A549 (cell line): ENCODE data around the gene SETMAR. TPM values are rescaled to one million over a fixed set of nuclear protein-coding genes. Genes with fewer than 3 reads are reported as not detected.

Experiments used
- ATAC-seq, 2 experiments: fragments of 200-7000 bp in 1 of 2; fragments of >200 bp in 1 of 2; cut with Nextera tagmentation in 1 of 2; cut with Tn5 transposase in 1 of 2; 3 replicates each; pipeline versions ENCODE4 v1.8.0 to v1.9.1; 2018 to 2020; ENCODE audit warnings: mild to moderate bottlenecking in 1 of 2, moderate library complexity in 1 of 2
- CTCF ChIA-PET: fragments of 300-600 bp; sonication (Branson Sonifier 250); formaldehyde crosslinking; extraction: SDS; loops from one replicate; lab custom pipeline; 2021; ENCODE audit warnings: antibody characterized with exemption, inconsistent platforms; lab: Yijun Ruan, JAX
- POLR2A ChIA-PET: fragments of 350-600 bp; formaldehyde crosslinking; extraction: SDS; loops from one replicate; lab custom pipeline; 2021; ENCODE audit warnings: antibody characterized with exemption, inconsistent platforms; lab: Yijun Ruan, JAX
- DNase-seq, 2 experiments: peaks; one replicate each; pipeline versions ENCODE4 v3.0.0 to v3.0.0-alpha.2; 2011 to 2016; ENCODE audit warnings: low read depth in 1 of 2, low spot score in 1 of 2
- FAIRE-seq: peaks from 2 replicates; lab custom pipeline; 2011; peaks lifted over from hg19 to GRCh38; lab: Jason Lieb, UNC
- H3K27ac ChIP-seq, 2 experiments: fragments of >200 bp; sonication (Bioruptor Twin); formaldehyde crosslinking; 3 replicates each; pipeline ENCODE4 v1.5.1; 2016 to 2017
- H3K4me1 ChIP-seq: fragments of >200 bp; sonication (Bioruptor Twin); formaldehyde crosslinking; 3 replicates; pipeline ENCODE4 v1.6.1; 2016
- H3K4me2 ChIP-seq: fragments of >200 bp; sonication (Bioruptor Twin); formaldehyde crosslinking; 3 replicates; pipeline ENCODE4 v1.6.1; 2016
- H3K4me3 ChIP-seq: fragments of >200 bp; sonication (Bioruptor Twin); formaldehyde crosslinking; 3 replicates; pipeline ENCODE4 v1.5.1; 2016
- H3K9me3 ChIP-seq: fragments of >200 bp; sonication (Bioruptor Twin); formaldehyde crosslinking; 3 replicates; pipeline ENCODE4 v1.6.1; 2016
- BCL3 ChIP-seq: fragments of >200 bp; sonication (Bioruptor Twin); formaldehyde crosslinking; IDR thresholded peaks from 3 replicates; pipeline ENCODE4 v1.6.1; 2016
- BHLHE40 ChIP-seq: IDR thresholded peaks from 2 replicates; pipeline ENCODE4 v1.6.1; 2012; ENCODE audit warnings: low read depth, low read length, inconsistent platforms
- CBX2 ChIP-seq: fragments of 200-600 bp; sonication (generic); IDR thresholded peaks from 2 replicates; pipeline ENCODE4 v1.6.1; 2016; ENCODE audit warnings: low read depth, mild to moderate bottlenecking, borderline replicate concordance
- CHD4 ChIP-seq: fragments of 200-600 bp; sonication (generic); IDR thresholded peaks from 2 replicates; pipeline ENCODE4 v1.6.1; 2016; ENCODE audit warnings: antibody characterized with exemption, mild to moderate bottlenecking, borderline replicate concordance
- E2F6 ChIP-seq: IDR thresholded peaks from 2 replicates; pipeline ENCODE4 v1.6.1; 2012; ENCODE audit warnings: low read depth, borderline replicate concordance
- EHMT2 ChIP-seq: fragments of 200-600 bp; sonication (generic); IDR thresholded peaks from 2 replicates; pipeline ENCODE4 v1.6.1; 2016; ENCODE audit warnings: antibody characterized with exemption, low read depth, mild to moderate bottlenecking, moderate library complexity
- ELK1 ChIP-seq: fragments of 150-350 bp; IDR thresholded peaks from 2 replicates; pipeline ENCODE4 v1.6.1; 2014; ENCODE audit warnings: low read depth, mild to moderate bottlenecking, low read length
- HOXB13 ChIP-seq: fragments of 250-450 bp; sonication (Bioruptor Pico); IDR thresholded peaks from 2 replicates; pipeline ENCODE4 v1.5.0; 2020; ENCODE audit warnings: low read depth, mild to moderate bottlenecking, moderate library complexity
- JUN ChIP-seq, 2 experiments: fragments of >200 bp; sonication (Bioruptor Twin); formaldehyde crosslinking; IDR thresholded peaks; 2 replicates in 1 of 2; 3 replicates in 1 of 2; pipeline ENCODE4 v1.6.1; 2016 to 2017
- JUNB ChIP-seq: fragments of >200 bp; sonication (Bioruptor Twin); formaldehyde crosslinking; IDR thresholded peaks from 2 replicates; pipeline ENCODE4 v1.6.1; 2016
- KDM5A ChIP-seq: fragments of 200-600 bp; sonication (generic); IDR thresholded peaks from 2 replicates; pipeline ENCODE4 v1.6.1; 2016; ENCODE audit warnings: antibody characterized with exemption, mild to moderate bottlenecking
- MAX ChIP-seq: IDR thresholded peaks from 2 replicates; pipeline ENCODE4 v1.6.1; 2012
- NFE2L2 ChIP-seq: fragments of 150-350 bp; conservative IDR thresholded peaks from 2 replicates; pipeline ENCODE4 v1.6.1; 2014; ENCODE audit warnings: low read length
- NPAS2 ChIP-seq: fragments of 250-450 bp; sonication (Bioruptor Pico); IDR thresholded peaks from 2 replicates; pipeline ENCODE4 v1.8.0; 2022; ENCODE audit warnings: mild to moderate bottlenecking, moderate library complexity, borderline replicate concordance
- PBX3 ChIP-seq: IDR thresholded peaks from 2 replicates; pipeline ENCODE4 v1.6.1; 2012
- POLR2A ChIP-seq: IDR thresholded peaks from 2 replicates; pipeline ENCODE4 v1.6.1; 2012; ENCODE audit warnings: mild to moderate bottlenecking, low read length
- RAD21 ChIP-seq, 2 experiments: fragments of >200 bp in 1 of 2; sonication (Bioruptor Twin) in 1 of 2; formaldehyde crosslinking in 1 of 2; IDR thresholded peaks in 1 of 2; conservative IDR thresholded peaks in 1 of 2; 2 replicates in 1 of 2; 3 replicates in 1 of 2; pipeline ENCODE4 v1.6.1; 2012 to 2018; ENCODE audit warnings: inconsistent platforms in 1 of 2
- RARB ChIP-seq: fragments of 250-450 bp; sonication (Bioruptor Pico); IDR thresholded peaks from 2 replicates; pipeline ENCODE4 v1.8.0; 2021; ENCODE audit warnings: mild to moderate bottlenecking, moderate library complexity
- TFCP2L1 ChIP-seq: fragments of 250-450 bp; sonication (Bioruptor Pico); IDR thresholded peaks from 2 replicates; pipeline ENCODE4 v1.5.0; 2021; ENCODE audit warnings: mild to moderate bottlenecking
- USF2 ChIP-seq: fragments of 450-650 bp; IDR thresholded peaks from 2 replicates; pipeline ENCODE4 v1.6.1; 2014; ENCODE audit warnings: antibody characterized with exemption
- ZC3H11A ChIP-seq: fragments of 450-650 bp; IDR thresholded peaks from 2 replicates; pipeline ENCODE4 v1.6.1; 2014; ENCODE audit warnings: antibody characterized with exemption, mild to moderate bottlenecking
- ZSCAN20 ChIP-seq: fragments of 250-450 bp; sonication (Bioruptor Pico); IDR thresholded peaks from 2 replicates; pipeline ENCODE4 v1.8.0; 2022; ENCODE audit warnings: mild to moderate bottlenecking, moderate library complexity
- WGBS: methylation state at CpG from one replicate; pipeline ENCODE4 v1.1.6; 2017; ENCODE audit errors: missing lambda C conversion rate; 5-methylcytosine and 5-hydroxymethylcytosine counted together
- polyA plus RNA-seq, 4 experiments: library from polyadenylated mRNA; depleted of rRNA in 3 of 4; stranded (reverse); fragments of >200 nt; fragmentation: RNase III in 1 of 4; extraction: RNeasy Plus Mini Kit Qiagen cat#74134 plus additional on column Dnase treatment in 1 of 4; gene quantifications; 2 replicates in 3 of 4; 3 replicates in 1 of 4; pipeline ENCODE4 v1.2.3, GENCODE V29; 2011 to 2017

Gene SETMAR
- polyA plus RNA-seq, 2 of the 4 experiments (the other 2 are of a cell fraction), result 7.2 to 12.3 TPM

GRCh38 chr3:4306091-4306490 lies 2.9 kb downstream of the SETMAR start (continued):
- TF ChIP-seq BCL3, result no peak
- no peak for TF ChIP-seq NPAS2 (CRISPR knock-in tag)
- no peak for TF ChIP-seq USF2
- no peak for TF ChIP-seq MAX
- TF ChIP-seq EHMT2, result no peak
- no peak for TF ChIP-seq KDM5A
- no peak for TF ChIP-seq BHLHE40
- no peak for TF ChIP-seq CHD4
- no peak for TF ChIP-seq PBX3

GRCh38 chr3:4306860-4307259 lies 3.7 kb downstream of the SETMAR start:
- ChIA-PET POLR2A (interaction anchor here (0.6 kb wide), 1 partner anchor 9 kb away, joined by 4 read pairs; no protein-coding TSS in a partner anchor), CTCF (interaction anchor here (0.8 to 2.6 kb wide), 3 partner anchors 10 to 326 kb away, joined by 3 to 8 read pairs (median 3); no protein-coding TSS in a partner anchor)
- no peak for TF ChIP-seq PBX3
- no peak overlapping the region for H3K4me2 ChIP-seq
- no peak overlapping the region for H3K4me3 ChIP-seq
- H3K9me3 ChIP-seq, result no peaks in the 10 kb centered on the region
- FAIRE-seq (no peak), DNase-seq (no peak), ATAC-seq (no peak)
- H3K4me1 ChIP-seq, result no peaks in the 10 kb centered on the region
- 97% methylated on average over 2 of the region's 2 CpGs for WGBS
- H3K27ac ChIP-seq, result no peak overlapping the region

- no peaks in the 10 kb centered on the region for H3K9me3 ChIP-seq
- FAIRE-seq, result no peak
- H3K4me1 ChIP-seq, result no peaks in the 10 kb centered on the region
- H3K4me2 ChIP-seq, result no peak overlapping the region
- ChIA-PET POLR2A (no interaction called here), CTCF (interaction anchor here (0.6 kb wide), 1 partner anchor 767 kb away, joined by 4 read pairs; no protein-coding TSS in a partner anchor)
- H3K27ac ChIP-seq, result no peak overlapping the region
- TF ChIP-seq CBX2, result no peak
- TF ChIP-seq JUNB, result no peak
- no peak for TF ChIP-seq TFCP2L1
- no peak for TF ChIP-seq USF2
- TF ChIP-seq BHLHE40, result no peak
- TF ChIP-seq NFE2L2, result no peak
- TF ChIP-seq ELK1, result no peak
- no peak for TF ChIP-seq EHMT2
- no peak for TF ChIP-seq BCL3
- TF ChIP-seq E2F6, result no peak
- TF ChIP-seq ZSCAN20 (CRISPR knock-in tag), result no peak
- no peak for TF ChIP-seq POLR2A
- no peak for TF ChIP-seq ZC3H11A
- no peak for TF ChIP-seq JUN (IDR thresholded peaks at IDR 0.05)
- no peak for TF ChIP-seq RARB
- TF ChIP-seq RAD21 (conservative IDR thresholded peaks at IDR 0.05 in 1 of 2, IDR thresholded peaks at IDR 0.05 in 1 of 2), result no peak
- TF ChIP-seq HOXB13, result no peak
- WGBS, result 81% methylated on average over 3 of the region's 3 CpGs
- no peak for ATAC-seq
- DNase-seq, result no peak
- no peak overlapping the region for H3K4me3 ChIP-seq
Observed at GRCh38 chr3:4309491-4310128, 6.4 kb downstream of the SETMAR start.
